Upper lobe of right lung (tissue), 1 donor: ENCODE measurements around the gene AIFM2. TPM values are rescaled to one million over a fixed set of nuclear protein-coding genes. Genes with fewer than 3 reads are reported as not detected.

ENCODE experiments used
- ATAC-seq: fragments of 200-7000 bp; cut with Tn5 transposase; one replicate; pipeline ENCODE4 v1.9.1; 2020; ENCODE audit warnings: mild to moderate bottlenecking, moderate library complexity
- DNase-seq: peaks from one replicate; pipeline ENCODE4 v3.0.0-alpha.2; 2020
- H3K27ac ChIP-seq: fragments of 200-600 bp; one replicate; pipeline ENCODE4 v1.8.0; 2022
- H3K27me3 ChIP-seq: fragments of 200-600 bp; one replicate; pipeline ENCODE4 v1.8.0; 2022; ENCODE audit warnings: mild to moderate bottlenecking
- H3K36me3 ChIP-seq: fragments of 200-600 bp; one replicate; pipeline ENCODE4 v1.8.0; 2022
- H3K4me1 ChIP-seq: fragments of 200-600 bp; one replicate; pipeline ENCODE4 v1.8.0; 2022
- H3K4me3 ChIP-seq: fragments of 200-600 bp; one replicate; pipeline ENCODE4 v1.8.0; 2022; ENCODE audit warnings: mild to moderate bottlenecking
- H3K9me3 ChIP-seq: fragments of 200-600 bp; one replicate; pipeline ENCODE4 v1.8.0; 2022
- CTCF ChIP-seq: fragments of 200-600 bp; IDR thresholded peaks from one replicate; pipeline ENCODE4 v1.8.0; 2022; ENCODE audit warnings: antibody characterized with exemption
- intact Hi-C: fragments of 100-400 bp; cut with DNase I; formaldehyde crosslinking; loops from one replicate; pipeline ENCODE4 v1.11.0; 2022
- total RNA-seq: library from RNA; stranded (reverse); fragmentation: NEBNext Ultra II Directional; extraction: Animal tissue kit (Norgen Biotek cat#: 25700); gene quantifications from one replicate; pipeline ENCODE4 v1.2.1, GENCODE V29; 2021
- donor health status: DM: no; HTN: yes; CAD: no; lungs with severe emphysema.

Gene AIFM2
- total RNA-seq, 1 donor from 2014 or later = 15.4 TPM

- Histone ChIP-seq H3K27me3 (no peaks in the 10 kb centered on the region), H3K4me1 (peaks cover 18% of the 10 kb centered on the region), H3K9me3 (no peaks in the 10 kb centered on the region), H3K4me3 (no peak overlapping the region), H3K27ac (no peak overlapping the region), H3K36me3 (peaks cover 7% of the 10 kb centered on the region)
- no peak for TF ChIP-seq CTCF
- DNase-seq = no peak
- intact Hi-C loops = no loop called here
- ATAC-seq = no peak
Measured at GRCh38 chr10:70135046-70135445, 2.4 kb upstream of the AIFM2 start.

GRCh38 chr10:70131560-70131937 lies 1.1 kb downstream of the AIFM2 start:
- intact Hi-C loops = no loop called here
- no peak for ATAC-seq
- peaks cover 18% of the 10 kb centered on the region for H3K4me1 ChIP-seq
- peak; percentile 58 for DNase-seq
- H3K9me3 ChIP-seq = no peaks in the 10 kb centered on the region
- peak overlapping the region; percentile 82 for H3K27ac ChIP-seq
- peak overlapping the region; percentile 80 for H3K4me3 ChIP-seq
- no peaks in the 10 kb centered on the region for H3K27me3 ChIP-seq
- peaks cover 6% of the 10 kb centered on the region for H3K36me3 ChIP-seq
- no peak for TF ChIP-seq CTCF

- ATAC-seq = peak; percentile 54
- no peak for TF ChIP-seq CTCF
- intact Hi-C loops = no loop called here
- H3K4me1 ChIP-seq = peaks cover 18% of the 10 kb centered on the region
- H3K27ac ChIP-seq = peak overlapping the region; percentile 82
- peak overlapping the region; percentile 80 for H3K4me3 ChIP-seq
- peak; percentile 64 for DNase-seq
- no peaks in the 10 kb centered on the region for H3K27me3 ChIP-seq
- peaks cover 6% of the 10 kb centered on the region for H3K36me3 ChIP-seq
- no peaks in the 10 kb centered on the region for H3K9me3 ChIP-seq
Measured at GRCh38 chr10:70130878-70131559, 1.6 kb downstream of the AIFM2 start.

GRCh38 chr10:70126700-70127395 lies 5.8 kb downstream of the AIFM2 start:
- peaks cover 6% of the 10 kb centered on the region for H3K36me3 ChIP-seq
- intact Hi-C loops = no loop called here
- H3K27ac ChIP-seq = no peak overlapping the region
- no peaks in the 10 kb centered on the region for H3K27me3 ChIP-seq
- H3K4me1 ChIP-seq = peaks cover 8% of the 10 kb centered on the region
- DNase-seq = no peak
- no peak for ATAC-seq
- TF ChIP-seq CTCF = no peak
- H3K9me3 ChIP-seq = no peaks in the 10 kb centered on the region
- H3K4me3 ChIP-seq = no peak overlapping the region

- H3K9me3 ChIP-seq = no peaks in the 10 kb centered on the region
- no peak for DNase-seq
- peaks cover 6% of the 10 kb centered on the region for H3K36me3 ChIP-seq
- H3K4me3 ChIP-seq = no peak overlapping the region
- no peak for TF ChIP-seq CTCF
- intact Hi-C loops = no loop called here
- no peaks in the 10 kb centered on the region for H3K27me3 ChIP-seq
- ATAC-seq = no peak
- H3K4me1 ChIP-seq = peaks cover under 1% of the 10 kb centered on the region
- no peak overlapping the region for H3K27ac ChIP-seq
Measured at GRCh38 chr10:70125918-70126552, 6.6 kb downstream of the AIFM2 start.
